GM21529 (cell line): ENCODE data around the gene CHIA.
"Not testable (repeated sequence)": the region's sequence is repeated elsewhere in the genome, so short reads cannot be mapped to it uniquely, and the experiment has no call there.

Experiments used
- ATAC-seq: cut with Tn5 transposase; IDR thresholded peaks from one replicate; pipeline ENCODE4 v1.9.1; 2021; ENCODE audit not compliant: unreplicated experiment

Gene CHIA

DNA sequence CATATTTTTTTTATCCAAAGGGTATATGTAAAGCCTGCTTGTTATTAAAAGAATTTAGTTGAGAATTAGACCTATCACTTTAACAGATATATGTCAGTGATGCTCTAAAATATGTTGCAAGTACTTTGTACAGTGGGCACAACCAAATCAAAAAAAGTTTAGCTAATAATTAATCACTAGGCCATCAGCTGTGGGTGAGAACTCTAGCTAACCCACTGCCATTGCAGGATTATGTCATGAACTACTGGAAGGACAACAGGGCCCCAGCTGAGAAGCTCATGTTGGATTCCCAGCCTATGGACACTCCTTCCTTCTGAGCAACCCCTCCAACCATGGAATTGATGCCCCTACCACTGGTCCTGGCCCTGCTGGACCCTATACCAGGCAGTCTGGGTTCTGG is 6.8 kb upstream of the CHIA start:
- no peak for ATAC-seq

DNA sequence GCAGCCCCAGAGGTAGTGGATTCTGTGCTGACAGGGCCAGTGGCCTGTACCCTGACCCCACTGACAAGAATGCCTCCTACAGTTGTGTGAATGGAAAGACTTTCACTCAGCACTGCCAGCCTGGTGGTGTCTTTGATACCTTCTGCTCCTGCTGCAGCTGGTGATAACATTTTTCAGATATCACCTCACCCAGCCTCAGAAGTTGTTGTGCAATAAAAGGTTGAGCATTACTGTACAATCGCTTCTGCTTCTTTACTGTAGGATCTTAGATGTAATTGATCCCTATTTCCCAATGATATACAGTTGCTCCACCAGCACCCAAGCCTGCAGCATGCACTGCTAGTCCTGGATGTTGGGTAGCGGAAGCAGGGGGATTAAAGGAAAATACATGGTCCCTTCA is 4.8 kb upstream of the CHIA start:
- no peak for ATAC-seq

DNA sequence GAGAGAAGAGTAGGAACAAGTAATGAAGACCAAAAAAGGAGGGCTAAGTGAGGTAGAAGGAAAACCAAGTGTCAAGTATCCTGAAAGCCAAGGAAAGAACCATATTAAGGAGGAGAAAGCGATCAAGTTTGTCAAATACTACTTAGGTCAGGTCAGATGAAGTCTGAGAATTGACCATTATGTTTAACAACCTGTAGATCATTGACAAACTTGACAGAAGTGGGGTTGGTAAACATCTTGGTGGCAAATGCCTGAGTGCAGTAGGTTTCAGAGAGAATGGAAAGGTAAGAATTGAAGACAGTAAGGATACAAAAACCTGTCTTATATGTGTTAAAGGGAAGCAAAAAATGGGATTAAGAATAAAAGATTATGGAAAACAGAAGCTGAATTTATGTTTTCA is 3.7 kb upstream of the CHIA start:
- no peak for ATAC-seq

DNA sequence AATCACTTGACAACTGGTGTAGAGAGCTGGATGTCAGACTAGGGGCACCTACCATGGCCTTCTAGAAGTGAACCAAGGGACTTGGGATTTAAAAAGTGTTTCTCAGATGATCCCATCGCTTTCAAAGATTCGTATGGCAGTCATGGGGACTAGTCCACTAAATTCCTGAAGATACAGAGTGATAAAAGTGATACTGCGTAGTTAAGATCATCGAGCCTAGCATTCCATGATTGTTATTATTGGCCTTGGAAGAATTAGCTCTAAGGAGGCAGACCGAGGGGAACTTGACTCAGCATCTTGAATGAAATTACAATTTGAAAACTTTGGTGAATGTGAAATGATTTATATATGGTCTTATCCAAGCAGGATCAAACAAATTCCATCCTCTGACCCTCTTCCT is 1.3 kb upstream of the CHIA start:
- ATAC-seq, result no peak

GRCh38 chr1:111290104-111290503 is 547 bp upstream of the CHIA start:
- ATAC-seq, result no peak

DNA sequence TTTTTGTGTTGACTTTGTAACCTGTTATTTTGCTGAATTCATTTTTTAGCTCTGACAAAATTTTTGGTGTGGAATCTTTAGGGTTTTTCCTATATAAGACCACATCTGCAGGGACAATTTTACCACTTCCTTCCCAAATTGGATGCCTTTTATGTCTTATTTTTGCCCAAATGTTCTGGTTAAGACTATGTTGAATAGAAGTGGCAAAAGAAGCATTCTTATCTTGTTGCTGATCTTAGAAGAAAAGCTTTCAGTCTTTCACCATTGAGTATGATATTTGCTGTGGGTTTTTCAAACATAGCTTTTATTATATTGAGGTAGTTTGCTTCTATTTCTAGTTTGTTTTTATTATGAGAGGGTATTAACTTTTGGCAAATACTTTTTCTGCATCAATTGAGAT is 3.7 kb downstream of the CHIA start:
- ATAC-seq, result no peak

DNA sequence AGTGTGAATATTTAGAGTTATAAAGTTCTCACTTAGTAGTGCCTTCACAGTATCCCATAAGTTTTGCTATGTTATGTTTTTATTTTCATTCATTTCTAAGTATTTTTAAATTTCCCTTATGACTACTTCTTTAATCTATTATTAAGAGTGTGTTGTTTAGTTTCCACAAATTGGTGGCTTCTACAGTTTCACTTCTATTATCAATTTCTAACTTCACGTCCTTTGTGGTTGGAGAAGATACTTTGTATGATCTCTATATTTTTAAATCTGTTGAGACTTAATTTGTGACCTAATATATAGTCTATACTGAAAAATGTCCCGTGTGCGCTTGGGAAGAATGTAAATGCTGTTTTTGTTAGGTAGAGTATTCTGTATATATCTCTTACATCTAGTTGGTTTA is 11.7 kb downstream of the CHIA start:
- peak; percentile 52 for ATAC-seq

DNA sequence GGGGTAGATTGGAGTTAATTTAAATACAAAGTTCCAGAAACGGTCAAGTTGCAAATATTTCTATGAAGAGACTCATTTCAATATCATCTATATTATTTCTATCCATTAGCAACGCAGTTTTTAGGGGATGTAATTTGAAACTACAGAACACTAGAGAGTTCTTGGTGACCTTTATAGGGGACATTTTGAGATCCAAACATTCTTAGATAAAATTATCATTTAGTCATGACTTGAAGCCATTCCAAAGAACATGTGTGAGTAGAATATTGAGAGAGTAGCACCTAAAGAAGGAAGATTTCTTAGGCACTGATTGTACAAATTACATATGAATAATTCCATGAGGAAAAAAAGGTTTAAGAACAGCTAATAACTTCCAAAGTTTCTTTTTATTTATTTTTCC is 19.0 kb downstream of the CHIA start:
- ATAC-seq, result no peak

- no peak for ATAC-seq
These were observed 27.9 kb downstream of the CHIA start for GRCh38 chr1:111318523-111318922.

DNA sequence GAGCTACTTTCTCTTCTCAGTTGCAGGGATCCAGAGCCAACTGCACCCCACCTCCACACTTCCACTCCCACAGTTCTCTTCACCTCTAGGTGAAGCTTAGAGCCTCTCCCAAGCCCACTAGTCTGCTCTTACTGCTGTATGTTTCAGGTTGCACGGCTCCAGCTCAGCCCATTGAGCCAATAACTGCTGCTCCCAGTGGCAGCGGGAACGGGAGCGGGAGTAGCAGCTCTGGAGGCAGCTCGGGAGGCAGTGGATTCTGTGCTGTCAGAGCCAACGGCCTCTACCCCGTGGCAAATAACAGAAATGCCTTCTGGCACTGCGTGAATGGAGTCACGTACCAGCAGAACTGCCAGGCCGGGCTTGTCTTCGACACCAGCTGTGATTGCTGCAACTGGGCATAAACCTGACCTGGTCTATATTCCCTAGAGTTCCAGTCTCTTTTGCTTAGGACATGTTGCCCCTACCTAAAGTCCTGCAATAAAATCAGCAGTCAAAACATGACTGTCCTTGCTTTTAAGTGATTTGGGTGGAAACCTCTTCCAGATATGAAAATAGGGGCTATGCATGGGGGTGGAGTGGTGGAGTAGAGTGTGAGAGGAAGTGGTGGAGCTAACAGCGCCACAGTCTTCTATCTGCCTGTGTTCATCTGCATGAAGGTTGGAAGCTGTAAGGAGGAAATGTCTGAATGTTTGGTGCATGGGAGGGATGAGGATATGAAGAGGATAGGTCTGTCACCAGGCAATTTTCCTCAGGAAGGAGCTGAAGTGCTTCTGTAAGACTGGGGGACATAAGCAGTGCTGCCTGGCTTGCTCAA is 29.6 kb downstream of the CHIA start:
- ATAC-seq, result no peak

- ATAC-seq, result no peak
These were observed 32.6 kb downstream of the CHIA start for GRCh38 chr1:111323231-111323630.

- ATAC-seq, result no peak
These were observed 41.5 kb downstream of the CHIA start for GRCh38 chr1:111332190-111332589.

- ATAC-seq, result no peak
These were observed 43.5 kb downstream of the CHIA start for GRCh38 chr1:111334169-111334568.

GRCh38 chr1:111335214-111335877 is 44.7 kb downstream of the CHIA start:
- ATAC-seq, result not testable (repeated sequence)

DNA sequence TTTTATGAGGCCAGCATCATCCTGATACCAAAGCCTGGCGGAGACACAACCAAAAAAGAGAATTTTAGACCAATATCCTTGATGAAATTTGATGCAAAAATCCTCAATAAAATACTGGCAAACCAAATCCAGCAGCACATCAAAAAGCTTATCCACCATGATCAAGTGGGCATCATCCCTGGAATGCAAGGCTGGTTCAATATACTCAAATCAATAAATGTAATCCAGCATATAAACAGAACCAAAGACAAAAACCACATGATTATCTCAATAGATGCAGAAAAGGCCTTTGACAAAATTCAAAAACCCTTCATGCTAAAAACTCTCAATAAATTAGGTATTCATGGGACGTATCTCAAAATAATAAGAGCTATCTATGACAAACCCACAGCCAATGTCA is 48.2 kb downstream of the CHIA start:
- not testable (repeated sequence) for ATAC-seq

GRCh38 chr1:111346089-111346885 is 55.6 kb downstream of the CHIA start:
- ATAC-seq, result peak; percentile 90

GRCh38 chr1:111347026-111347425 is 56.4 kb downstream of the CHIA start:
- ATAC-seq, result no peak

- no peak for ATAC-seq
These were observed 61.0 kb downstream of the CHIA start for GRCh38 chr1:111351700-111352099.

- no peak for ATAC-seq
These were observed 63.9 kb downstream of the CHIA start for GRCh38 chr1:111354584-111354983.

- ATAC-seq, result no peak
These were observed 68.3 kb downstream of the CHIA start for GRCh38 chr1:111358964-111359363.

DNA sequence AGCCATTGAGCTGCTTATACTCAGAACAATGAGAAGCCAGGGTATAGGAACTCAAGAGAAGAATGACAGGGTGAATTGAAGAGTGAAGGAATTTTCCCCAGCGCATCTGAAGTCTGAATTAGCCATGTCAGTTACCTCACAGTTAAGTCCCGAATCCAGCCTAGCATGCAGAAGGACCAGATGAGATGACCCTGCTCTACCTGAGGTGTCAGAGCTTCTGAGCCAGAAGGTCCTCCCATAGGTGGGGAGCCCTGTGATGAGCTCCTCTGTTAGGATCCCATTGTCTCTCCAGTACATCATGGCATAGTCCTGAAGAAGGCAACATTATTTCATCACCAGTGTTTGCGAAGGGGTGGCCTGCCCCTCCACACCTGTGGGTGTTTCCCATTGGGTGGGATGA is 68.7 kb downstream of the CHIA start:
- no peak for ATAC-seq

DNA sequence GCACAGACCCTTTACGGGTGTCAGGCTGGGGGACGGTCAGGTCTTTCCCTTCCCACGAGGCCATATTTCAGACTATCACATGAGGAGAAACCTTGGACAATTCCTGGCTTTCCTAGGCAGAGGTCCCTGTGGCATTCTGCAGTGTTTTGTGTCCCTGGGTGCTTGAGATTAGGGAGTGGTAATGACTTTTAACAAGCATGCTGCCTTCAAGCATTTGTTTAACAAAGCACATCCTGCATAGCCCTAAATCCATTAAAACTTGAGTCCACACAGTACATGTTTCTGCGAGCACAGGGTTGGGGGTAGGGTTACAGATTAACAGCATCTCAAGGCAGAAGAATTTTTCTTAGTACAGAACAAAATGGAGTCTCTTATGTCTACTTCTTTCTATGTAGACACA is 69.6 kb downstream of the CHIA start:
- not testable (repeated sequence) for ATAC-seq
